IPS-20b (cell line): ENCODE data around the gene SMIM38.

Experiments used
- H3K27ac ChIP-seq: one replicate; pipeline ENCODE4 v1.5.1; 2013; ENCODE audit warnings: low read length
- H3K27me3 ChIP-seq: 2 replicates; pipeline ENCODE4 v1.6.1; 2013; ENCODE audit warnings: mild to moderate bottlenecking, low read length, inconsistent platforms; ENCODE audit not compliant: insufficient read depth
- H3K36me3 ChIP-seq: 2 replicates; pipeline ENCODE4 v1.6.1; 2013; ENCODE audit warnings: low read depth, mild to moderate bottlenecking, inconsistent platforms, low read length, moderate library complexity; ENCODE audit not compliant: insufficient read depth
- H3K4me1 ChIP-seq: 2 replicates; pipeline ENCODE4 v1.6.1; 2013; ENCODE audit warnings: mild to moderate bottlenecking, control low read depth, inconsistent platforms, low read length, moderate library complexity; ENCODE audit not compliant: insufficient read depth
- H3K4me3 ChIP-seq: 2 replicates; pipeline ENCODE4 v1.5.1; 2013; ENCODE audit warnings: mild to moderate bottlenecking, low read length, inconsistent platforms
- H3K9ac ChIP-seq: 2 replicates; pipeline ENCODE4 v1.6.1; 2013; ENCODE audit warnings: low read depth, mild to moderate bottlenecking, inconsistent platforms, low read length, moderate library complexity
- H3K9me3 ChIP-seq: 2 replicates; pipeline ENCODE4 v1.6.1; 2013; ENCODE audit warnings: mild to moderate bottlenecking, low read depth, low read length, inconsistent platforms; ENCODE audit not compliant: insufficient read depth

Gene SMIM38

GRCh38 chr11:69155302-69156234 is at the start of gene SMIM38:
Gene SMIM38 (plus strand): TSS chr11:69155935. CDS start chr11:69157847, 1,912 bp downstream.
- peaks cover 9% of the 10 kb centered on the region; the same call in 1 of the 2 replicates for H3K4me1 ChIP-seq
- no peaks in the 10 kb centered on the region for H3K36me3 ChIP-seq
- no peak within 1 kb of the TSS for H3K9ac ChIP-seq
- H3K4me3 ChIP-seq, result no peak within 1 kb of the TSS
- peaks cover 4% of the 10 kb centered on the region for H3K27me3 ChIP-seq
- no peak within 1 kb of the TSS for H3K27ac ChIP-seq
- no peaks in the 10 kb centered on the region for H3K9me3 ChIP-seq

- Histone ChIP-seq H3K27ac (no peak overlapping the region), H3K27me3 (no peaks in the 10 kb centered on the region), H3K4me1 (no peaks in the 10 kb centered on the region), H3K9ac (no peak overlapping the region), H3K4me3 (no peak overlapping the region), H3K9me3 (no peaks in the 10 kb centered on the region), H3K36me3 (no peaks in the 10 kb centered on the region)
Measured at GRCh38 chr11:69106031-69106811, 49.5 kb upstream of the SMIM38 start.

- H3K36me3 ChIP-seq, result no peaks in the 10 kb centered on the region
- H3K4me3 ChIP-seq, result no peak overlapping the region
- no peaks in the 10 kb centered on the region for H3K27me3 ChIP-seq
- no peaks in the 10 kb centered on the region for H3K9me3 ChIP-seq
- H3K27ac ChIP-seq, result no peak overlapping the region
- H3K9ac ChIP-seq, result no peak overlapping the region
- H3K4me1 ChIP-seq, result no peaks in the 10 kb centered on the region
Measured at GRCh38 chr11:69107413-69107812, 48.3 kb upstream of the SMIM38 start.

- Histone ChIP-seq H3K36me3 (no peaks in the 10 kb centered on the region), H3K27ac (no peak overlapping the region), H3K27me3 (no peaks in the 10 kb centered on the region), H3K4me3 (no peak overlapping the region), H3K4me1 (no peaks in the 10 kb centered on the region), H3K9ac (no peak overlapping the region), H3K9me3 (no peaks in the 10 kb centered on the region)
Measured at GRCh38 chr11:69108030-69108429, 47.7 kb upstream of the SMIM38 start.

- no peaks in the 10 kb centered on the region for H3K9me3 ChIP-seq
- no peaks in the 10 kb centered on the region for H3K36me3 ChIP-seq
- H3K27me3 ChIP-seq, result no peaks in the 10 kb centered on the region
- no peak overlapping the region for H3K9ac ChIP-seq
- H3K4me1 ChIP-seq, result no peaks in the 10 kb centered on the region
- no peak overlapping the region for H3K27ac ChIP-seq
- no peak overlapping the region for H3K4me3 ChIP-seq
Measured at GRCh38 chr11:69108559-69108958, 47.2 kb upstream of the SMIM38 start.

- Histone ChIP-seq H3K9me3 (no peaks in the 10 kb centered on the region), H3K36me3 (no peaks in the 10 kb centered on the region), H3K9ac (no peak overlapping the region), H3K27ac (no peak overlapping the region), H3K4me1 (no peaks in the 10 kb centered on the region), H3K4me3 (no peak overlapping the region), H3K27me3 (no peaks in the 10 kb centered on the region)
Measured at GRCh38 chr11:69109101-69109500, 46.6 kb upstream of the SMIM38 start.

- Histone ChIP-seq H3K27me3 (no peaks in the 10 kb centered on the region), H3K4me3 (no peak overlapping the region), H3K36me3 (no peaks in the 10 kb centered on the region), H3K9ac (no peak overlapping the region), H3K9me3 (no peaks in the 10 kb centered on the region), H3K4me1 (no peaks in the 10 kb centered on the region), H3K27ac (no peak overlapping the region)
Measured at GRCh38 chr11:69110451-69110850, 45.3 kb upstream of the SMIM38 start.

- Histone ChIP-seq H3K9ac (no peak overlapping the region), H3K27me3 (no peaks in the 10 kb centered on the region), H3K4me3 (no peak overlapping the region), H3K4me1 (no peaks in the 10 kb centered on the region), H3K9me3 (no peaks in the 10 kb centered on the region), H3K27ac (no peak overlapping the region), H3K36me3 (no peaks in the 10 kb centered on the region)
Measured at GRCh38 chr11:69111624-69112542, 43.9 kb upstream of the SMIM38 start.

GRCh38 chr11:69113226-69113625 is 42.5 kb upstream of the SMIM38 start:
- Histone ChIP-seq H3K4me3 (no peak overlapping the region), H3K27ac (no peak overlapping the region), H3K4me1 (no peaks in the 10 kb centered on the region), H3K27me3 (no peaks in the 10 kb centered on the region), H3K36me3 (no peaks in the 10 kb centered on the region), H3K9me3 (no peaks in the 10 kb centered on the region), H3K9ac (no peak overlapping the region)

GRCh38 chr11:69113646-69114340 is 41.9 kb upstream of the SMIM38 start:
- H3K4me1 ChIP-seq, result no peaks in the 10 kb centered on the region
- no peak overlapping the region for H3K9ac ChIP-seq
- no peaks in the 10 kb centered on the region for H3K36me3 ChIP-seq
- no peak overlapping the region for H3K4me3 ChIP-seq
- H3K27me3 ChIP-seq, result no peaks in the 10 kb centered on the region
- H3K27ac ChIP-seq, result no peak overlapping the region
- H3K9me3 ChIP-seq, result no peaks in the 10 kb centered on the region

- H3K4me3 ChIP-seq, result no peak overlapping the region
- H3K9ac ChIP-seq, result no peak overlapping the region
- no peaks in the 10 kb centered on the region for H3K4me1 ChIP-seq
- no peaks in the 10 kb centered on the region for H3K36me3 ChIP-seq
- H3K27ac ChIP-seq, result no peak overlapping the region
- no peaks in the 10 kb centered on the region for H3K27me3 ChIP-seq
- peaks cover 3% of the 10 kb centered on the region for H3K9me3 ChIP-seq
Measured at GRCh38 chr11:69114362-69114761, 41.4 kb upstream of the SMIM38 start.
